Bronchial epithelial cell (primary cell): ENCODE measurements around the gene PAX5. TPM values are rescaled to one million over a fixed set of nuclear protein-coding genes. Genes with fewer than 3 reads are reported as not detected.

Source experiments
- DNase-seq: peaks from one replicate; pipeline ENCODE4 v3.0.0-alpha.2; 2010; ENCODE audit warnings: low read depth
- FAIRE-seq: peaks from 2 replicates; lab custom pipeline; 2011; peaks lifted over from hg19 to GRCh38; lab: Jason Lieb, UNC
- H3K27me3 ChIP-seq: 2 replicates; pipeline ENCODE4 v1.5.1; 2011; ENCODE audit warnings: low read length; ENCODE audit not compliant: control insufficient read depth, insufficient read depth
- H3K36me3 ChIP-seq: 2 replicates; pipeline ENCODE4 v1.5.1; 2011; ENCODE audit warnings: low read length; ENCODE audit not compliant: control insufficient read depth, insufficient read depth
- H3K4me3 ChIP-seq: 2 replicates; pipeline ENCODE4 v1.5.1; 2011; ENCODE audit warnings: mild to moderate bottlenecking, low read depth, low read length, control low read depth
- CTCF ChIP-seq: IDR thresholded peaks from 2 replicates; pipeline ENCODE4 v1.5.1; 2011; ENCODE audit warnings: mild to moderate bottlenecking, moderate library complexity, low read length, control low read depth, inconsistent platforms; ENCODE audit not compliant: insufficient read depth, severe bottlenecking
- total RNA-seq: library from RNA; depleted of rRNA; stranded (reverse); fragments of >200 nt; gene quantifications from 2 replicates; pipeline ENCODE4 v1.2.1, GENCODE V29; 2014

The PAX5 gene
- total RNA-seq, 1 donor from 2014 or later = not detected

- FAIRE-seq = no peak
- peaks cover 90% of the 10 kb centered on the region for H3K27me3 ChIP-seq
- no peak overlapping the region for H3K4me3 ChIP-seq
- no peak for DNase-seq
- no peak for TF ChIP-seq CTCF
- no peaks in the 10 kb centered on the region for H3K36me3 ChIP-seq
Measured at GRCh38 chr9:37026931-37027581, 7.0 kb downstream of the PAX5 start.

DNA sequence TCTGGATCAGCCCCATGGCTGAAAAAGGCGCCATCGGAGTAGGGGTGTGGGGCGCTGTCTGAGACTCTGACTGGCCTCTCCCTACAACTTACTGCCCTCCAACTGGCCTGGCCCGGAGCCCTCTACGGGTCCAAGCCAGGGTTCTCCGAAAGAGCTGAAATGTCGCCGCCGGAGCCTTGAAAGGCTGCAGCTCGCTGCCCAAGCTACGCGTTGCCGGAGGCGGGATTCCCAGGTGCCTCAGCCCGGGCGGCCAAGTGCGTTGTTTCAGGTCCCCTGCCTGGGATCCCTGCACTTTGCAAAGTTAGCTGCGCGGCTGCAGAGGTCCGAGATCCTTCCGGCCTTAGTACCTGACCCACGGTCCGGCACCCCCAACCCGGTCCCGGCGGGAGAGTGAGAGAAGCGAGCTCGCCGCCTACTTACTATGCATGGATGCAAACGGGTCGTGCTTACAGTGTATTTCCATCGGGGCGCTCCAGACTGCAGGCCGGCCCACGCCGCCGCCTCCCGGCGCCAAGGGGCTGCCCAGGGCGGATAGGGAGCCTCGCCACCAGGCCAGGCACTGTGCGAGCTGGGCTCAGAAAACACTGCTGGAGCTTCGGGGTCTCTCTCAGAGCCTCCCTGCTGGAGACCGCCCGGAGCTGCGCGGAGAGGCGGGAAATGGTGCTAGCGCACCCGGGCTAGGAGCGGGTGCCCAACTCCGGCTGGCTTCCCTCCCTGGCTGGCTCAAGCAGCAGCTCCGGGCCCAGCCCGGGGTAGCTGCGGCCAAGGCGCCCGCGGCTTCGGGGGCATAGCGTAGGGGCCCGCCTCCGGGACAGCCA is 7.7 kb downstream of the PAX5 start:
- no peak for DNase-seq
- Histone ChIP-seq H3K4me3 (no peak overlapping the region), H3K27me3 (peaks cover 86% of the 10 kb centered on the region)

DNA sequence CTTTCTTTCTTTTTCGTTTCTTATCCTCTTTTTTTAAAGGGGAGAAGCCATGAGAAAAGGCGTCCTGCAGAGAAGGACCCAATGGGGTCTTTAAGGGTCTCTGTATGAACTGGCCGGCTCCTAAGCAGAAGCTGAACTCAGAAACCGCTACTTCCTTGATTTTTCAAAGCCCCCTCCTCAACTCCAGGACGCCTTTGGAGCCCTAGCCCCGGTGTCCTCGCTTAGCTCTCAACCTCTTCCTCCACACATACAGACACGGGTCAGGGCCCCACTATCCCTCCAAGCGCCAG is 8.3 kb downstream of the PAX5 start:
- no peak overlapping the region for H3K4me3 ChIP-seq
- TF ChIP-seq CTCF = no peak
- FAIRE-seq (no peak), DNase-seq (no peak)
- H3K36me3 ChIP-seq = no peaks in the 10 kb centered on the region
- H3K27me3 ChIP-seq = peaks cover 81% of the 10 kb centered on the region

More for the DNA sequence above, 7.7 kb downstream of the PAX5 start:
- no peaks in the 10 kb centered on the region for H3K36me3 ChIP-seq
- no peak for FAIRE-seq
- no peak for TF ChIP-seq CTCF

GRCh38 chr9:37025071-37025822 is 8.8 kb downstream of the PAX5 start:
- FAIRE-seq = no peak
- peaks cover 77% of the 10 kb centered on the region for H3K27me3 ChIP-seq
- DNase-seq = no peak
- no peak for TF ChIP-seq CTCF
- H3K36me3 ChIP-seq = no peaks in the 10 kb centered on the region
- H3K4me3 ChIP-seq = no peak overlapping the region

- DNase-seq (no peak), FAIRE-seq (no peak)
- Histone ChIP-seq H3K36me3 (no peaks in the 10 kb centered on the region), H3K4me3 (no peak overlapping the region), H3K27me3 (peaks cover 19% of the 10 kb centered on the region)
- TF ChIP-seq CTCF = no peak
Measured at GRCh38 chr9:37017546-37017945, 16.5 kb downstream of the PAX5 start.
